Activated T-cell treated with anti-CD3 and anti-CD28 coated beads, Interleukin-2, amount 50 U/mL, for 72 hours (primary cell): ENCODE data around the gene C9orf57. TPM values are rescaled to one million over a fixed set of nuclear protein-coding genes. Genes with fewer than 3 reads are reported as not detected.
"Not testable (repeated sequence)": the region's sequence is repeated elsewhere in the genome, so short reads cannot be mapped to it uniquely, and the experiment has no call there.

Source experiments
- ATAC-seq, 2 donors: fragments of 150-1000 bp; cut with Tn5 transposase; replicated peaks in 1 of 2; 2 replicates each; pipeline ENCODE4 v1.10.0; 2021; ENCODE audit warnings: moderate library complexity in 2 of 2, mild to moderate bottlenecking in 1 of 2
- DNase-seq, 2 donors: peaks; one replicate each; pipeline ENCODE4 v3.0.0; 2021 to 2022; ENCODE audit warnings: mixed read lengths in 1 of 2
- H3K27ac Mint-ChIP-seq: one replicate; pipeline ENCODE4 v1.8.0; 2022; ENCODE audit warnings: mild to moderate bottlenecking, moderate library complexity, mixed read lengths
- H3K27me3 Mint-ChIP-seq: one replicate; pipeline ENCODE4 v1.8.0; 2022; ENCODE audit warnings: low read depth, mixed read lengths
- H3K36me3 Mint-ChIP-seq, 2 donors: one replicate each; pipeline ENCODE4 v1.8.0; 2022; ENCODE audit warnings: mixed read lengths in 2 of 2, mild to moderate bottlenecking in 1 of 2; ENCODE audit not compliant: insufficient read depth in 2 of 2
- H3K4me1 Mint-ChIP-seq: one replicate; pipeline ENCODE4 v1.8.0; 2022; ENCODE audit warnings: low read depth, mixed read lengths
- H3K4me3 Mint-ChIP-seq, 2 donors: one replicate each; pipeline ENCODE4 v1.8.0; 2022; ENCODE audit warnings: mild to moderate bottlenecking in 2 of 2, mixed read lengths in 2 of 2, moderate library complexity in 2 of 2
- H3K9me3 Mint-ChIP-seq, 2 donors: one replicate each; pipeline ENCODE4 v1.8.0; 2022; ENCODE audit warnings: mixed read lengths in 2 of 2
- total RNA-seq, 2 donors: library from RNA; stranded (reverse); gene quantifications; one replicate each; pipeline ENCODE4 v1.2.3, GENCODE V29; 2022

The C9orf57 gene
- total RNA-seq = not detected

GRCh38 chr9:72060513-72060912 lies at the start of gene C9orf57:
Gene C9orf57 (minus strand): TSS chr9:72060613. CDS start chr9:72059331, 1,282 bp downstream.
- ATAC-seq = no peak
- Mint-ChIP-seq H3K4me1 (no peaks in the 10 kb centered on the region), H3K4me3 (no peak within 1 kb of the TSS), H3K27ac (no peak within 1 kb of the TSS), H3K27me3 (peaks cover 12% of the 10 kb centered on the region), H3K9me3 (no peaks in the 10 kb centered on the region), H3K36me3 (no peaks in the 10 kb centered on the region)
- DNase-seq = no peak

GRCh38 chr9:72102520-72102919 lies 42.1 kb upstream of the C9orf57 start:
- ATAC-seq (no peak), DNase-seq (no peak)
- no peak overlapping the region for H3K4me3 Mint-ChIP-seq
- peaks cover 2 to 4% of the 10 kb centered on the region in 2 donors for H3K9me3 Mint-ChIP-seq
- H3K4me1 Mint-ChIP-seq = no peaks in the 10 kb centered on the region
- no peaks in the 10 kb centered on the region for H3K36me3 Mint-ChIP-seq
- no peak overlapping the region for H3K27ac Mint-ChIP-seq
- H3K27me3 Mint-ChIP-seq = no peaks in the 10 kb centered on the region

DNA sequence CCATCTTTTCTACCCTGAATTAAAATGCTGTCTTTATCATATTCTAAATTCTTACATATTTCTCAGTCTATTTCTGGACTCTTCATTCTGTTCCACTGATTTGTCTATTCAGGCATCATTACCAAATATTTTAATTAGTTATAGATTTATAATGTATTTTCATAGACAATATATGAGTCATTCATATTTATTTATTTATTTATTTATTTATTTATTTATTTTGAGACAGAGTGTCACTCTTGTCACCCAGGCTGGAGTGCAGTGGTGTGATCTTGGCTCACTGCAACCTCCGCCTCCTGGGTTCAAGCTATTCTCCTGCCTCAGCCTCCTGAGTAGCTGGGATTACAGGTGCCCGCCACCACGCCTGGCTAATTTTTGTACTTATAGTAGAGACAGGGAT lies 35.1 kb upstream of the C9orf57 start:
- H3K36me3 Mint-ChIP-seq, H3K27ac Mint-ChIP-seq, H3K9me3 Mint-ChIP-seq, DNase-seq, H3K27me3 Mint-ChIP-seq, H3K4me3 Mint-ChIP-seq, ATAC-seq, H3K4me1 Mint-ChIP-seq: not testable (repeated sequence)

- Mint-ChIP-seq H3K4me1 (no peaks in the 10 kb centered on the region), H3K9me3 (peaks cover 0 to 3% of the 10 kb centered on the region in 2 donors), H3K27ac (no peak overlapping the region), H3K27me3 (peaks cover 7% of the 10 kb centered on the region), H3K36me3 (peaks cover 0 to 1% of the 10 kb centered on the region in 2 donors), H3K4me3 (no peak overlapping the region)
- ATAC-seq (no peak), DNase-seq (no peak)
Measured at GRCh38 chr9:72092820-72093219, 32.4 kb upstream of the C9orf57 start.

DNA sequence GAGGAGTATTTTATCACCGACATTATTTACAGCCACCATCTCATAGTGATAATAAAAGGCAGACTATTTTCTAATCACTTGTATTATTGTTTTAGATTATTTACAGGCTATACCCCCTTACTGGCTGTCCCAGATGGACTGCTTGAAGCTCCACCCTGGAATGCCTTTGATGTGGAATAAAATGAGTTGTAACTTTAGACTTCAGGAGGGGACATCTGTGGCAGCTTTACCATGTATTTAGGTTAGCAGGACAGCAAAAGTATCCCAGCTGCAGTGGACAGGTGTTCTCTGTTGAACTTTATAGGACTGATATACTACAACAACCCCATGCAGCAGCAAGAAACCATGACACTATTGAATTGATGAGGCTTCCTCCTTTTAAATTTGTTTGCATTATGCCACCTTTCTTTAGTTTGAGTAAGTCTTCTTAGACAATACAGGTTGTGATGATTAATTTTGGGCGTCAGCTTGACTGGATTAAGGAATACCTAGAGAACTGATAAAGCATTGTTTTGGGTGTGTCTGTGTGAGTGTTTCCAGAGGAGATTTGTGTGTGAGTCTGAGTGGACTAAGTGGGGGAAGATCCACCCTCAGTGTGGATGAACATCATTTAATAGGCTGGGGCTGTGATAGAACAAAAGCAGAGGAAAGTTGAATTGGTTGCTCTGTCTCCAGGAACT lies 29.2 kb upstream of the C9orf57 start:
- DNase-seq (no peak), ATAC-seq (no peak)
- peaks cover 7% of the 10 kb centered on the region for H3K27me3 Mint-ChIP-seq
- no peaks in the 10 kb centered on the region for H3K4me1 Mint-ChIP-seq
- no peaks in the 10 kb centered on the region for H3K9me3 Mint-ChIP-seq
- no peaks in the 10 kb centered on the region for H3K36me3 Mint-ChIP-seq
- H3K27ac Mint-ChIP-seq = no peak overlapping the region
- H3K4me3 Mint-ChIP-seq = no peak overlapping the region

- H3K27ac Mint-ChIP-seq = no peak overlapping the region
- no peak overlapping the region for H3K4me3 Mint-ChIP-seq
- peaks cover 0 to 2% of the 10 kb centered on the region in 2 donors for H3K36me3 Mint-ChIP-seq
- peaks cover 12% of the 10 kb centered on the region for H3K27me3 Mint-ChIP-seq
- H3K4me1 Mint-ChIP-seq = no peaks in the 10 kb centered on the region
- ATAC-seq = no peak
- H3K9me3 Mint-ChIP-seq = peaks cover 2% of the 10 kb centered on the region in 2 donors
- DNase-seq = no peak
Measured at GRCh38 chr9:72082536-72082935, 22.1 kb upstream of the C9orf57 start.

- ATAC-seq, H3K4me1 Mint-ChIP-seq, H3K27me3 Mint-ChIP-seq, DNase-seq, H3K9me3 Mint-ChIP-seq, H3K4me3 Mint-ChIP-seq, H3K27ac Mint-ChIP-seq, H3K36me3 Mint-ChIP-seq: not testable (repeated sequence)
Measured at GRCh38 chr9:72074666-72075065, 14.3 kb upstream of the C9orf57 start.

DNA sequence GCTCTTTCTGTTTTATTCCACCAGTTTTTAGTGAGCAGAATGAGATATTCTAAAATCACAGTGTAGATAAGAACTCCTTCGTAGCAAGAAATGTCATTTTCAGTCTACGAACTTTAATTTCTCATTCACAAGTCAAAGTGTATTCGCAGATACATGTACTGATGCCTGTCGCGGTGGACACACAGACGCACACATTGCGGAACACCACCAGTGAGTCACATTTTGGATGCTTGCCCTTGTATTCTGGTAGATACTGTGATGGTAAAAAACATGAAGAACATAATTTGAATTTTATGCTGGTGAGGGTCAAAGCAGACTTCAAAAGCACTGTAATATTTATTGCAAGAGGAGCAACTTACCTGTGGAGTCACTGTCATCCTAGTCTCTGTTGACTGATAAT lies 4.7 kb upstream of the C9orf57 start:
- Mint-ChIP-seq H3K4me3 (no peak overlapping the region), H3K36me3 (no peaks in the 10 kb centered on the region), H3K27ac (no peak overlapping the region), H3K27me3 (peaks cover 12% of the 10 kb centered on the region), H3K9me3 (no peaks in the 10 kb centered on the region), H3K4me1 (no peaks in the 10 kb centered on the region)
- no peak for ATAC-seq
- DNase-seq = no peak

DNA sequence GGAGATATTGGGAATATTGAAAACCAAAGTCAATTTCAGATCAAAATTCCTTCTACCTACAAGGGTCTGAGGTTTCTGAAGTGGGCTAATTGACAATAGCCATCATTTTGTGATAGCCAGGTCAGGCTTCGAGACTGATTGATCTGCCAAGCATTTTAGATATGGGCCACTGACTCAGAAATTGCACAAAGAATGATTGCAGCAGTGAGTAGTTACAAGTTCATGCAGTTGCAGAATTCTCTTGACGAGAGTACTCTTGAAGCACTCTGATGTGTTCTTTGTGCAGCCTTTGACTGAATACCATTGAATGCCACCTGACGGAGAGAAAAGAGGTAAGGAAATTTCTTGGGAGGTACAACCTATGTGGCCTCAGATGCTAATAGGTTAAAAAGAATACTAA lies 8.3 kb downstream of the C9orf57 start:
- no peaks in the 10 kb centered on the region for H3K27me3 Mint-ChIP-seq

GRCh38 chr9:72048850-72049249 lies 11.6 kb downstream of the C9orf57 start:
- H3K4me1 Mint-ChIP-seq = no peaks in the 10 kb centered on the region
- H3K27ac Mint-ChIP-seq = no peak overlapping the region
- no peaks in the 10 kb centered on the region for H3K36me3 Mint-ChIP-seq
- no peak overlapping the region for H3K4me3 Mint-ChIP-seq
- DNase-seq (no peak), ATAC-seq (no peak)
- no peaks in the 10 kb centered on the region for H3K9me3 Mint-ChIP-seq
- H3K27me3 Mint-ChIP-seq = peaks cover 2% of the 10 kb centered on the region

More for the DNA sequence above, 8.3 kb downstream of the C9orf57 start:
- DNase-seq (no peak), ATAC-seq (no peak)
- H3K36me3 Mint-ChIP-seq = no peaks in the 10 kb centered on the region
- H3K27ac Mint-ChIP-seq = no peak overlapping the region
- no peaks in the 10 kb centered on the region for H3K9me3 Mint-ChIP-seq
- H3K4me1 Mint-ChIP-seq = no peaks in the 10 kb centered on the region
- H3K4me3 Mint-ChIP-seq = no peak overlapping the region

DNA sequence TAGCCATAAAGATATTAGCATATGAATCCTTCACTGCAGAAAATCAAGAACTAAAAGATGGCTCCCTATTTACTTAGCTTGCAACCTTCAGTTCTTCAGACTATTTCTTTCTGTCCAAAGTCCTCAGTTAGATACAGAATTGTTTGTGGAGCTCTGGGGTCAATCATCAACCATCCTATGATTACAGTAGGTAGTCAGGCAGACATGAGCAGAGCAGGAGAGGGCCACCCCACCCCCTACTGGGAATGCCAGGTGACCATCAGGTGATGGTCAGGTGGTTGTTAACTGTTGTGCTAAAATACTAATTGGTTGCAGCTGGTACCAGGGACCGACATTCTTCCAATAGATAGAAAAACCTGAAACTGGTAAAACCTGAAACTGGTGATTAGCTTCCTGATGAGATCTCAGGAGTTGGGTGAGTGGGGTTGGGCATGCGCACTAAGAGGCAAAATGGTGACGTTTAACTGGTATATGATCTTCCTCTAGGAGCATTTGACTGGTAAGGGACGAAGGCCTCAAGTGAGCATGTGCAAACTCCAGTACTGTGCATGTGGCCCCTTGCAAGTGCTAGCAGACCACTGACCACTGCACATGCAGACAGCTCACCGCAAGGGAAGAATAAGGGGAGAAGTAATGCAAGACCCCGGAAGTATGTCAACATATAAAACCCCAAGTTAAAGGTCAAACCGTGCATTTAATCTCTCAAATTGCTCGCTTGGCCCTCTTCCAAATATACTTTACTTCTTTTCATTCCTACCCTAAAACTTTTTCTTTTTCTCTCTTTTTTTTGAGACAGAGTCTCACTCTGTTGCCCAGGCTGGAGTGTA lies 13.6 kb downstream of the C9orf57 start:
- Mint-ChIP-seq H3K27ac (no peak overlapping the region), H3K4me3 (no peak overlapping the region), H3K9me3 (no peaks in the 10 kb centered on the region), H3K4me1 (no peaks in the 10 kb centered on the region), H3K27me3 (peaks cover 12% of the 10 kb centered on the region), H3K36me3 (no peaks in the 10 kb centered on the region)
- DNase-seq (no peak), ATAC-seq (no peak)

- no peak for ATAC-seq
Measured at GRCh38 chr9:72044095-72044494, 16.3 kb downstream of the C9orf57 start.

GRCh38 chr9:72043576-72043975 lies 16.8 kb downstream of the C9orf57 start:
- Mint-ChIP-seq H3K4me3 (no peak overlapping the region), H3K4me1 (peaks cover 8% of the 10 kb centered on the region), H3K9me3 (no peaks in the 10 kb centered on the region), H3K36me3 (no peaks in the 10 kb centered on the region), H3K27ac (no peak overlapping the region), H3K27me3 (peaks cover 12% of the 10 kb centered on the region)
- DNase-seq (no peak), ATAC-seq (no peak)

More at GRCh38 chr9:72044095-72044494, 16.3 kb downstream of the C9orf57 start:
- H3K27me3 Mint-ChIP-seq = peaks cover 12% of the 10 kb centered on the region
- no peak overlapping the region for H3K4me3 Mint-ChIP-seq
- H3K9me3 Mint-ChIP-seq = no peaks in the 10 kb centered on the region
- H3K36me3 Mint-ChIP-seq = no peaks in the 10 kb centered on the region
- no peak for DNase-seq
- H3K4me1 Mint-ChIP-seq = peaks cover 4% of the 10 kb centered on the region
- no peak overlapping the region for H3K27ac Mint-ChIP-seq
